Upper lobe of left lung (tissue), 6 donors: Measurements from ENCODE around the gene MIER3. TPM values are rescaled to one million over a fixed set of nuclear protein-coding genes. Genes with fewer than 3 reads are reported as not detected.

Experiments
- ATAC-seq, 2 donors: fragments of 200-7000 bp; cut with Tn5 transposase; one replicate each; pipeline ENCODE4 v1.9.1; 2022; ENCODE audit warnings: mild to moderate bottlenecking in 2 of 2, moderate library complexity in 2 of 2; ENCODE audit not compliant: low FRiP score in 2 of 2
- DNase-seq, 2 donors: peaks; one replicate each; pipeline ENCODE4 v3.0.0-alpha.2; 2019 to 2020
- H3K27ac ChIP-seq, 4 donors: fragments of 200-600 bp; sonication (generic); one replicate each; pipeline ENCODE4 v1.5.1; 2016 to 2019
- H3K27me3 ChIP-seq, 4 donors: fragments of 200-600 bp; sonication (generic); one replicate each; pipeline ENCODE4 v1.5.1; 2017 to 2019
- H3K36me3 ChIP-seq, 4 donors: fragments of 200-600 bp; sonication (generic); one replicate each; pipeline ENCODE4 v1.5.1; 2016 to 2019
- H3K4me1 ChIP-seq, 4 donors: fragments of 200-600 bp; sonication (generic); one replicate each; pipeline ENCODE4 v1.5.1; 2018 to 2019
- H3K4me3 ChIP-seq, 4 donors: fragments of 200-600 bp; sonication (generic); one replicate each; pipeline ENCODE4 v1.5.1; 2017 to 2019; ENCODE audit warnings: mild to moderate bottlenecking in 2 of 4, moderate library complexity in 1 of 4
- H3K9me3 ChIP-seq, 4 donors: fragments of 200-600 bp; sonication (generic); one replicate each; pipeline ENCODE4 v1.5.1; 2018 to 2019
- CTCF ChIP-seq, 6 experiments: fragments of 450-650 bp in 4 of 6; fragments of 200-600 bp in 2 of 6; sonication (generic) in 2 of 6; IDR thresholded peaks; one replicate each; pipeline ENCODE4 v1.5.1; 2016 to 2019; ENCODE audit warnings: antibody characterized with exemption in 6 of 6
- EP300 ChIP-seq, 4 donors: sonication (generic); formaldehyde crosslinking; IDR thresholded peaks; one replicate each; pipeline ENCODE4 v1.5.1; 2017; ENCODE audit warnings: antibody characterized with exemption in 4 of 4, control low read depth in 2 of 4
- POLR2A ChIP-seq, 4 donors: fragments of 450-650 bp; IDR thresholded peaks; one replicate each; pipeline ENCODE4 v1.5.1; 2016 to 2017; ENCODE audit warnings: antibody characterized with exemption in 4 of 4, mild to moderate bottlenecking in 2 of 4
- POLR2AphosphoS5 ChIP-seq, 2 donors: sonication (generic); formaldehyde crosslinking; IDR thresholded peaks; one replicate each; pipeline ENCODE4 v1.5.1; 2017; ENCODE audit warnings: antibody characterized with exemption in 2 of 2
- WGBS, 2 donors: methylation state at CpG; one replicate each; pipeline ENCODE4 v1.1.5; 2017 to 2018; 5-methylcytosine and 5-hydroxymethylcytosine counted together
- total RNA-seq, 6 donors: library from RNA; depleted of rRNA in 4 of 6; stranded (reverse); fragments of >200 nt in 4 of 6; gene quantifications; one replicate each; pipeline versions ENCODE4 v1.1.0 to v1.2.1, GENCODE V29; 2016 to 2021
- donor health status: DM: no; HTN: no; CAD: no; lungs with moderate emphysema.
- donor health status: DM: no; HTN: yes; CAD: no; lungs with severe emphysema.

Gene MIER3
- total RNA-seq, 6 donors from 2014 or later, result 11.3 to 20.5 (median 12.6) TPM

GRCh38 chr5:56909294-56910209 is 42.4 kb downstream of the MIER3 start, which contains the start of gene SETD9:
Gene SETD9 (plus strand): TSS chr5:56909596. CDS start chr5:56909646, 50 bp downstream.
- ATAC-seq (peak; percentile 97 to 99), DNase-seq (peak; percentile 99)
- no peaks in the 10 kb centered on the region for H3K27me3 ChIP-seq
- no peaks in the 10 kb centered on the region for H3K9me3 ChIP-seq
- no peaks in the 10 kb centered on the region for H3K36me3 ChIP-seq
- 0 to 1% methylated on average over 20 to 54 of the region's 84 CpGs for WGBS, 2 donors
- H3K27ac ChIP-seq, result peak within 1 kb of the TSS; percentile 91 to 97 (median 94)
- peaks cover 0 to 15% (median 7%) of the 10 kb centered on the region in 4 donors for H3K4me1 ChIP-seq
- H3K4me3 ChIP-seq, result peak within 1 kb of the TSS; percentile 42 to 73 (median 70)
- no peak for TF ChIP-seq EP300 (IDR thresholded peaks at IDR 0.05)
- peak in 3 of 4 donors; percentile 52 to 83 (median 75) for TF ChIP-seq POLR2A (IDR thresholded peaks at IDR 0.05)
- TF ChIP-seq POLR2AphosphoS5 (IDR thresholded peaks at IDR 0.05), result peak; percentile 71 to 85
- peak in 1 of 6 experiments; percentile 4 for TF ChIP-seq CTCF (IDR thresholded peaks at IDR 0.05)

- Histone ChIP-seq H3K27me3 (no peaks in the 10 kb centered on the region), H3K27ac (peak overlapping the region; percentile 91 to 97 (median 94)), H3K4me1 (peaks cover 0 to 15% (median 7%) of the 10 kb centered on the region in 4 donors), H3K36me3 (no peaks in the 10 kb centered on the region), H3K9me3 (no peaks in the 10 kb centered on the region), H3K4me3 (peak overlapping the region; percentile 42 to 73 (median 70))
- DNase-seq (peak in 1 of 2 donors; percentile 84), ATAC-seq (peak; percentile 81 to 89)
- WGBS, 2 donors, result 1% methylated on average over 19 of the region's 19 CpGs
- TF ChIP-seq POLR2A (IDR thresholded peaks at IDR 0.05) (no peak), EP300 (IDR thresholded peaks at IDR 0.05) (no peak), CTCF (IDR thresholded peaks at IDR 0.05) (no peak), POLR2AphosphoS5 (IDR thresholded peaks at IDR 0.05) (no peak)
These were observed 43.0 kb downstream of the MIER3 start for GRCh38 chr5:56908942-56909293.

GRCh38 chr5:56900858-56901578 is 50.9 kb downstream of the MIER3 start:
- no peak overlapping the region for H3K4me3 ChIP-seq
- ATAC-seq, result peak; percentile 30 to 81
- H3K4me1 ChIP-seq, result peaks cover 0 to 5% (median 0%) of the 10 kb centered on the region in 4 donors
- H3K27ac ChIP-seq, result no peak overlapping the region
- H3K9me3 ChIP-seq, result no peaks in the 10 kb centered on the region
- no peaks in the 10 kb centered on the region for H3K27me3 ChIP-seq
- TF ChIP-seq POLR2A (IDR thresholded peaks at IDR 0.05), result no peak
- peak; percentile 55 to 75 (median 70) for TF ChIP-seq CTCF (IDR thresholded peaks at IDR 0.05)
- no peak for TF ChIP-seq POLR2AphosphoS5 (IDR thresholded peaks at IDR 0.05)
- H3K36me3 ChIP-seq, result peaks cover 0 to 5% (median 0%) of the 10 kb centered on the region in 4 donors
- WGBS, 2 donors, result 33 to 35% methylated on average over 3 of the region's 3 CpGs
- no peak for DNase-seq

GRCh38 chr5:56900395-56900794 is 51.5 kb downstream of the MIER3 start:
- peaks cover 0 to 6% (median 0%) of the 10 kb centered on the region in 4 donors for H3K36me3 ChIP-seq
- H3K9me3 ChIP-seq, result no peaks in the 10 kb centered on the region
- no peak for DNase-seq
- H3K27me3 ChIP-seq, result no peaks in the 10 kb centered on the region
- TF ChIP-seq POLR2AphosphoS5 (IDR thresholded peaks at IDR 0.05) (no peak), CTCF (IDR thresholded peaks at IDR 0.05) (no peak), POLR2A (IDR thresholded peaks at IDR 0.05) (no peak), EP300 (IDR thresholded peaks at IDR 0.05) (no peak)
- H3K4me3 ChIP-seq, result no peak overlapping the region
- H3K27ac ChIP-seq, result no peak overlapping the region
- ATAC-seq, result peak in 1 of 2 donors; percentile 14
- H3K4me1 ChIP-seq, result peaks cover 0 to 5% (median 0%) of the 10 kb centered on the region in 4 donors
- 64% methylated on average over 4 of the region's 4 CpGs for WGBS, 2 donors
